Nephron progenitor cell (in vitro differentiated cells): ENCODE results near the gene CYSTM1.

Experiments used
- DNase-seq: peaks from one replicate; pipeline ENCODE4 v3.0.0; 2021
- H3K27ac Mint-ChIP-seq: 2 replicates; pipeline ENCODE4 v1.8.0; 2021; ENCODE audit warnings: mild to moderate bottlenecking, moderate library complexity, mixed read lengths
- H3K27me3 Mint-ChIP-seq: 2 replicates; pipeline ENCODE4 v1.8.0; 2021; ENCODE audit warnings: mild to moderate bottlenecking, low read depth, mixed read lengths; ENCODE audit not compliant: poor library complexity
- H3K36me3 Mint-ChIP-seq: 2 replicates; pipeline ENCODE4 v1.8.0; 2021; ENCODE audit warnings: low read depth, mixed read lengths
- H3K4me1 Mint-ChIP-seq: 2 replicates; pipeline ENCODE4 v1.8.0; 2021; ENCODE audit warnings: mixed read lengths
- H3K4me3 Mint-ChIP-seq: 2 replicates; pipeline ENCODE4 v1.8.0; 2021; ENCODE audit warnings: mild to moderate bottlenecking, moderate library complexity, mixed read lengths
- H3K9me3 Mint-ChIP-seq: 2 replicates; pipeline ENCODE4 v1.8.0; 2021; ENCODE audit warnings: mild to moderate bottlenecking, moderate library complexity, mixed read lengths
- CTCF ChIP-seq: fragments of 200-600 bp; sonication (generic); IDR thresholded peaks from 2 replicates; pipeline ENCODE4 v1.5.0; 2021; ENCODE audit warnings: antibody characterized with exemption

Gene CYSTM1

GRCh38 chr5:140265845-140266244, 90.9 kb downstream of the CYSTM1 start:
- Mint-ChIP-seq H3K27me3 (no peaks in the 10 kb centered on the region), H3K27ac (no peak overlapping the region), H3K4me3 (no peak overlapping the region), H3K4me1 (peaks cover 6% of the 10 kb centered on the region), H3K36me3 (peaks cover 21% of the 10 kb centered on the region), H3K9me3 (no peaks in the 10 kb centered on the region)
- TF ChIP-seq CTCF: no peak
- DNase-seq: no peak

GRCh38 chr5:140266471-140267200, 91.6 kb downstream of the CYSTM1 start:
- Mint-ChIP-seq H3K4me1 (peaks cover 2% of the 10 kb centered on the region), H3K36me3 (peaks cover 22% of the 10 kb centered on the region), H3K9me3 (no peaks in the 10 kb centered on the region), H3K4me3 (no peak overlapping the region), H3K27me3 (no peaks in the 10 kb centered on the region), H3K27ac (no peak overlapping the region)
- DNase-seq: no peak
- no peak for TF ChIP-seq CTCF

GRCh38 chr5:140267201-140267540, 92.2 kb downstream of the CYSTM1 start:
- no peak for TF ChIP-seq CTCF
- no peak overlapping the region for H3K27ac Mint-ChIP-seq
- no peaks in the 10 kb centered on the region for H3K27me3 Mint-ChIP-seq
- H3K4me1 Mint-ChIP-seq: no peaks in the 10 kb centered on the region
- H3K36me3 Mint-ChIP-seq: peaks cover 21% of the 10 kb centered on the region
- DNase-seq: no peak
- no peaks in the 10 kb centered on the region for H3K9me3 Mint-ChIP-seq
- no peak overlapping the region for H3K4me3 Mint-ChIP-seq

- Mint-ChIP-seq H3K9me3 (no peaks in the 10 kb centered on the region), H3K4me1 (no peaks in the 10 kb centered on the region), H3K27ac (no peak overlapping the region), H3K4me3 (no peak overlapping the region), H3K36me3 (peaks cover 19% of the 10 kb centered on the region), H3K27me3 (no peaks in the 10 kb centered on the region)
- no peak for TF ChIP-seq CTCF
- no peak for DNase-seq
These were observed 92.6 kb downstream of the CYSTM1 start for GRCh38 chr5:140267559-140268018.

GRCh38 chr5:140270008-140270407, 95.0 kb downstream of the CYSTM1 start:
- no peak overlapping the region for H3K4me3 Mint-ChIP-seq
- no peaks in the 10 kb centered on the region for H3K27me3 Mint-ChIP-seq
- H3K27ac Mint-ChIP-seq: no peak overlapping the region
- no peak for TF ChIP-seq CTCF
- DNase-seq: no peak
- H3K36me3 Mint-ChIP-seq: peaks cover 33% of the 10 kb centered on the region
- no peaks in the 10 kb centered on the region for H3K4me1 Mint-ChIP-seq
- H3K9me3 Mint-ChIP-seq: no peaks in the 10 kb centered on the region

- no peak for DNase-seq
- peaks cover 67% of the 10 kb centered on the region for H3K36me3 Mint-ChIP-seq
- TF ChIP-seq CTCF: no peak
- peaks cover 11% of the 10 kb centered on the region for H3K9me3 Mint-ChIP-seq
- H3K27me3 Mint-ChIP-seq: peaks cover 3% of the 10 kb centered on the region
- no peak overlapping the region for H3K4me3 Mint-ChIP-seq
- H3K4me1 Mint-ChIP-seq: no peaks in the 10 kb centered on the region
- H3K27ac Mint-ChIP-seq: no peak overlapping the region
These were observed 98.5 kb downstream of the CYSTM1 start for GRCh38 chr5:140273401-140273877.
